Left lung (tissue), 10 donors: ENCODE measurements around the gene SATB1. TPM values are rescaled to one million over a fixed set of nuclear protein-coding genes. Genes with fewer than 3 reads are reported as not detected.

Experiments used
- ATAC-seq: fragments of 200-7000 bp; cut with Tn5 transposase; one replicate; pipeline ENCODE4 v1.9.1; 2020; ENCODE audit warnings: moderate library complexity
- DNase-seq, 4 donors: peaks; one replicate each; pipeline ENCODE4 v3.0.0-alpha.2; 2013 to 2020
- H3K27ac ChIP-seq, 2 donors: fragments of 200-600 bp; sonication (generic) in 1 of 2; one replicate each; pipeline versions ENCODE4 v1.5.0 to v1.8.0; 2020 to 2021
- H3K27me3 ChIP-seq, 2 donors: fragments of 200-600 bp; sonication (generic) in 1 of 2; one replicate each; pipeline versions ENCODE4 v1.5.0 to v1.8.0; 2020 to 2021
- H3K36me3 ChIP-seq, 2 donors: fragments of 200-600 bp; sonication (generic) in 1 of 2; one replicate each; pipeline versions ENCODE4 v1.5.0 to v1.8.0; 2020 to 2021
- H3K4me1 ChIP-seq, 2 donors: fragments of 200-600 bp; one replicate each; pipeline ENCODE4 v1.8.0; 2021
- H3K4me3 ChIP-seq, 2 donors: fragments of 200-600 bp; sonication (generic) in 1 of 2; one replicate each; pipeline versions ENCODE4 v1.5.0 to v1.8.0; 2020 to 2021; ENCODE audit warnings: mild to moderate bottlenecking in 1 of 2
- H3K9me3 ChIP-seq, 2 donors: fragments of 200-600 bp; sonication (generic) in 1 of 2; one replicate each; pipeline versions ENCODE4 v1.5.0 to v1.8.0; 2020 to 2021
- intact Hi-C, 2 donors: fragments of 100-400 bp; cut with DNase I; formaldehyde crosslinking; loops; one replicate each; pipeline versions ENCODE4 v1.11.2 to v1.14.2; 2022
- polyA plus RNA-seq, 6 donors: library from polyadenylated mRNA; unstranded; fragments of 120-200 nt; gene quantifications; one replicate each; pipeline ENCODE4 v1.2.1, GENCODE V29; 2013; ENCODE audit not compliant: insufficient read length in 6 of 6
- total RNA-seq, 2 donors: library from RNA; stranded (reverse); fragmentation: NEBNext Ultra II Directional; extraction: Animal tissue kit (Norgen Biotek cat#: 25700); gene quantifications; one replicate each; pipeline ENCODE4 v1.2.1, GENCODE V29; 2021
- TF ChIP-seq, protein P1 (sequence below), 2 donors: fragments of 200-600 bp; sonication (generic) in 1 of 2; IDR thresholded peaks; one replicate each; pipeline versions ENCODE4 v1.5.0 to v1.8.0; 2021; ENCODE audit warnings: antibody characterized with exemption in 2 of 2
- donor health status: DM: no; HTN: yes; CAD: no.
- donor health status: DM: no; HTN: no; CAD: no.

SATB1 gene
- total and polyA plus RNA-seq, 8 donors: 24.0 to 59.4 (median 52.0) TPM

DNA sequence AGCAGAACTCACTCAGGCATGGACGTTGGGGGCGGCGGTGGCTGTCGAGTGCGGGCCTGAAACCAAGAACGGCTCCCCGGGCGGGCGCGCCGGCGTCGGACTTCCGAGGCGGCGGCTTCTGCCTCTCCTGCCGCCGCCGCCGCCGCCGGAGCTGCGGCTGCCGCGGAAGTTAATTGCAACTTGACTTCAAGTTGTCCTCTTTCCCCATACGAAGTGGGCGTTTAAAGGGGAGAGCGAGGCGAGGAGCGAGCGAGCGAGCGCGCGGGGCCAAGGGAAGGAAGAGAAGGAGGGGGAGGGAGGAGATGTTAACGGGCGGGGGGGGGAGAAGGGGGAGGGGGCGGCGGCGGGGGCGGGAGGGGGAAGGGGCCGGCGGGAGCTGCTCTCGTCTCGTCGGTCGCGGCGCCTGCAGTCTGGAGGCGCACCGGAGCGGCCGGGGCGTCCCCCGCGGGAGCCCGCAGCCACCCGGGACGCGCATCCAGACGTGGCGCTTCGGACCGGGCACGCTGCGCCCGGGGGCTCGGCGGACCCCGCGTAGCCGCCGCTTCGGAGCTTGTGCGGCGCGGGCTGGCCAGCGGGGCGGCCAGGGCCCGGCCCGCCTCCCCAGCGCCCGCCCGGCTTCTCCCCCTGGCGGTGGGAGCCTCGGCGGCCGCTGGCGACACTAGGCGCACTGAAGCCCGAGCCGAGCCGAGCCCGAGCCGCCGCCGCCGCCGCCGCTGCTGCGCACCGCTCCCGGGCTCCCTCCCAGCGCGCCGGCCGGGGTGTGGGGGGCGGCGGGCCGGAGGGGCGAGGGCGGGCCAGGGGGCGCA is 19.7 kb upstream of the SATB1 start:
- Histone ChIP-seq H3K27me3 (peaks cover 43 to 58% of the 10 kb centered on the region in 2 donors), H3K4me1 (peaks cover 5 to 35% of the 10 kb centered on the region in 2 donors), H3K27ac (peak overlapping the region in 1 of 2 donors; percentile 48), H3K4me3 (peak overlapping the region; percentile 31 to 60), H3K9me3 (peaks cover 0 to 13% of the 10 kb centered on the region in 2 donors), H3K36me3 (no peaks in the 10 kb centered on the region)
- ATAC-seq (peak; percentile 97), DNase-seq (peak; percentile 67 to 95 (median 78))
- TF ChIP-seq, protein P1, sequence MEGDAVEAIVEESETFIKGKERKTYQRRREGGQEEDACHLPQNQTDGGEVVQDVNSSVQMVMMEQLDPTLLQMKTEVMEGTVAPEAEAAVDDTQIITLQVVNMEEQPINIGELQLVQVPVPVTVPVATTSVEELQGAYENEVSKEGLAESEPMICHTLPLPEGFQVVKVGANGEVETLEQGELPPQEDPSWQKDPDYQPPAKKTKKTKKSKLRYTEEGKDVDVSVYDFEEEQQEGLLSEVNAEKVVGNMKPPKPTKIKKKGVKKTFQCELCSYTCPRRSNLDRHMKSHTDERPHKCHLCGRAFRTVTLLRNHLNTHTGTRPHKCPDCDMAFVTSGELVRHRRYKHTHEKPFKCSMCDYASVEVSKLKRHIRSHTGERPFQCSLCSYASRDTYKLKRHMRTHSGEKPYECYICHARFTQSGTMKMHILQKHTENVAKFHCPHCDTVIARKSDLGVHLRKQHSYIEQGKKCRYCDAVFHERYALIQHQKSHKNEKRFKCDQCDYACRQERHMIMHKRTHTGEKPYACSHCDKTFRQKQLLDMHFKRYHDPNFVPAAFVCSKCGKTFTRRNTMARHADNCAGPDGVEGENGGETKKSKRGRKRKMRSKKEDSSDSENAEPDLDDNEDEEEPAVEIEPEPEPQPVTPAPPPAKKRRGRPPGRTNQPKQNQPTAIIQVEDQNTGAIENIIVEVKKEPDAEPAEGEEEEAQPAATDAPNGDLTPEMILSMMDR (IDR thresholded peaks at IDR 0.05): peak in 1 of 2 donors; percentile 28
- intact Hi-C loops: no loop called here

DNA sequence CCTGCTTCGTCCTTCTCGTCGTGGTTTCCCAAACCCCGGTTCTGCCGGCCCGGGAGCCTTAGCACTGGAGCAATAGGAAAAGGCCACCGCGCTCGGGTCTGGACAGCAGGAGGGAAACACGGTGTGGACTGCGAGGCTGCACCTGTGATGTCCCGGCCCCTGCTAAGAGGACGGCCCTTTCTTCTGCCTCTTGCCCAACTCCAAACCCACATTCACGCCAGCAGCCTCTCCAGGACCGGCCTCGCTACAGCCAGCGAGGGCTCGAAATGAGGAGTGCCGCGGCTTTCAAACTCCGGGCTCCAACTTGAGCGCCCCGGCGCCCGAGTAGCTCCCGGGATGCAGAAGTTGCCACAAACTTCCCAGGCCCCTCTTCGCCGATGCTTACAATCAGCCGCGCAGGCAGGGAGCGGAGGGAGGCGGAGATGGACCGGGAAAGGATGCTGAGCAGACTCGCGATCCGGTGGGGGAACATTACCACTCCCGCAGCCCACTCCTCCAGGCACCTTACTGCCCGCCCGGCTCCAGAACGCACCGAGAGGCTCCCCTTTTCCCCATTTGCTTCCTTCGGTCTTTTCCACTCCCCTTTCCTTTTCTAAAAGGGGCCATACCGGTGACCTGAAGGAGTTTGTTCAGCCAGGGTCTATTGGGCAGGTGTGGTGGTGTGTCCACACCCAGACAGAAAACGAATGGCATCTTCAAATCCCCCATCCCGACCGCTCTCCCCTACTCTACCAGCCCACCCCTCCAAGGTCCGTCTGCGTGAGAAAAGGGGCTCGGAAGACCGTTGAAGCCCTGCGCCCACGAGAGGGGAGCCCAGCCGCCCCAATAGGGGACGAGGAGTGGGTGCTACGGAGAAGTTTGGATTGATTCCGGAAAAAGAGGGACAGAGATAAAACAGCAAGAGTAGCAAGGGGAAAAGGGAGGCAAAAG is 18.8 kb upstream of the SATB1 start:
- Histone ChIP-seq H3K27ac (peak overlapping the region in 1 of 2 donors; percentile 48), H3K4me3 (peak overlapping the region; percentile 31 to 60), H3K36me3 (no peaks in the 10 kb centered on the region), H3K27me3 (peaks cover 43 to 65% of the 10 kb centered on the region in 2 donors), H3K4me1 (peaks cover 5 to 35% of the 10 kb centered on the region in 2 donors), H3K9me3 (peaks cover 0 to 5% of the 10 kb centered on the region in 2 donors)
- TF ChIP-seq, protein P1 (IDR thresholded peaks at IDR 0.05): no peak
- DNase-seq (peak in 3 of 4 donors; percentile 16 to 84 (median 35)), ATAC-seq (peak; percentile 49)
- intact Hi-C loops: no loop called here

DNA sequence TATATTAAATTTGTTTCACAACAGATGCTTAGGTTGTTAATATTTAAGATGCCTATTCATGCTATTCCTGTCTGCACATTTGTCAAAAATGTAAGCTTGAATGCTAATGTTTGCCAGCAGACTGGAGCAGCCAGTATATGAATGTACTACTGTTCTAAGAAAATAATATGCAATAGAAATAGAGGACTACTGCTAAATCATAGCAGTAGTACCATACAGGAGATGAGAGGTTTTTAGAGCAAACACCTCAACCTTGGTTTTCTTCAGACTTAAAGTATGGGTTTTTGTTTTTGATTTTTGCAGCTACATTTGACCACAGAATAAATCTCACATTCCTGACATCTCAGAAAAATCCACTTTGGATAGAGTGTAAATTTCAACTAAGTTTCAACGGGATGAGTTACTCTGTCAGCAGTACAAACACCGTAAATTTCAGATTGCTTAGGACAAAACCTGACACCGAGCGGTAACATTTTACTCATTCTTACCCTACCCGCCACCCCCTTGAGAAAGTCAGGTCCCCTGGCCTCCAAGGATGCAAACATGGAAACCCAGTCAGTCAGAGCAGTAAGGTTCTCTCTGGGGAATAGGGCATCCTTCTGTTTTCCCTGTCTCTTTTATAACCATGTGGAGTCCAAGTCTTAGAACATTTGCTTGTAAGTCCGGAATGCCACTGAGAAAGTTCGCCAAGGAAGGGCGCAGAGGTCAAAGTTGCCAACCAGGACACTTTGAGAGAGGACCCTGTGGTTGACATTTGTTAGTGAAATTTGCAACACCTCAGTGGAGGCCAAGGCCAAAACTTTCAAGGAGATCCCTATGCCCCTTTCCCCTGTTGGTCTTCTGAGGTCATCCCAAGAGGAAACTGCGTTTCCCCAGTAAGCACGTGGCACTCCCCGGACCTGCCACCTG is 17.9 kb upstream of the SATB1 start:
- Histone ChIP-seq H3K36me3 (no peaks in the 10 kb centered on the region), H3K4me1 (peaks cover 5 to 35% of the 10 kb centered on the region in 2 donors), H3K4me3 (peak overlapping the region in 1 of 2 donors; percentile 60), H3K9me3 (peaks cover 0 to 2% of the 10 kb centered on the region in 2 donors), H3K27ac (no peak overlapping the region), H3K27me3 (peaks cover 43 to 74% of the 10 kb centered on the region in 2 donors)
- TF ChIP-seq, protein P1 (IDR thresholded peaks at IDR 0.05): no peak
- intact Hi-C loops: no loop called here
- DNase-seq: no peak
- ATAC-seq: no peak

GRCh38 chr3:18441551-18441950 is 16.4 kb upstream of the SATB1 start:
- Histone ChIP-seq H3K4me3 (no peak overlapping the region), H3K27me3 (peaks cover 37 to 67% of the 10 kb centered on the region in 2 donors), H3K36me3 (no peaks in the 10 kb centered on the region), H3K27ac (no peak overlapping the region), H3K4me1 (peaks cover 5 to 35% of the 10 kb centered on the region in 2 donors), H3K9me3 (no peaks in the 10 kb centered on the region)
- TF ChIP-seq, protein P1 (IDR thresholded peaks at IDR 0.05): no peak
- ATAC-seq (no peak), DNase-seq (no peak)
- intact Hi-C loops: no loop called here
